GM21447 (cell line): Measurements from ENCODE around the gene SLC39A10.
"Not testable (repeated sequence)": the region's sequence is repeated elsewhere in the genome, so short reads cannot be mapped to it uniquely, and the experiment has no call there.

Experiments used
- ATAC-seq: cut with Tn5 transposase; IDR thresholded peaks from one replicate; pipeline ENCODE4 v1.9.1; 2021; ENCODE audit not compliant: unreplicated experiment

The SLC39A10 gene

DNA sequence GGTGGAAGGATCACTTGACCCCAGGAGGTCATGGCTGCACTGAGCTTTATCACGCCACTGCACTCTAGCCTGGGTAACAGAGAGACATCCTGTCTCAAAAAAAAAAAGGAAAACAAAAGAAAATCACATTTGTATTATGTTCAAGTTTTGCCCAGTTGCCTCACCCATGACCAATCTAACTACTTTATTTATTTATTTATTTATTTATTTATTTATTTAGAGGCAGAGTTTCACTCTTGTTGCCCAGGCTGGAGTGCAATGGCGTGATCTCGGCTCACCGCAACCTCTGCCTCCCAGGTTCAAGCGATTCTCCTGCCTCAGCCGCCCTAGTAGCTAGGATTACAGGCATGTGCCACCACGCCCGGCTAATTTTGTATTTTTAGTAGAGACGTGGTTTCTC is 12.3 kb upstream of the SLC39A10 start:
- not testable (repeated sequence) for ATAC-seq

DNA sequence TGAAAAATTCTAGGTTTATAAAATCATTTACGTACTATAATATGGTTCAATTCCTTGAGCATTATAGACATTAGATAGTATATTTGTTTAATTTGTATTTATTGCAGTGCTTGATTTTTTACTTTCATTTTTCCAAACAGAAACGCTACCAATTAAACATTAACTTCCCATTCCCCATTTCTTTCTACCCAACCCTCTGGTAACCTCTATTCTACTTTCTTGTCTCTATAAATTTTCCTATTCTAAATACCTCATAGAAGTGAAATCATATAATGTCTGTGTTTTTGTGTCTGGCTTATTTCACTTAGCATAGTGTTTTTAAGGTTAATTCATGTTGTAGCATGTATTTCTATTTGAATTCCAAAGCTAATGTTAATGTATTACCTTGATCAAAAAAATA is 11.6 kb upstream of the SLC39A10 start:
- ATAC-seq: no peak

DNA sequence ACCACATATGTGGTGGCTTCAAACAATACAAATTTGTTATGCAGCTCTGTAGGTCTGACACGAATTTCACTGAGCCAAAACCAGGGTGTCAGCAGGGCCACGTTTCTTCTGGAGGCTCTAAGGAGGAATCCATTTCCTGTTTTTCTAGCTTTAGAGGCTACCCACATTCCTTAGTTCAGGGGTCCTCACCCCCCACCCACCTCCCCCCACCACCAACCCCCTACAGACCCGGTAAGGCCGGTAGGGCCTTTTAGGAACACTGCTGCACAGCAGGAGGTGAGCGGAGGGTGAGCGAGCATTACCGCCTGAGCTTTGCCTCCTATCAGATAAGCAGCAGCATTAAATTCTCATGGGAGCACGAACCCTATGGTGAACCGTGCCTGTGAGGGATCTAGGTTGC is 10.6 kb upstream of the SLC39A10 start:
- ATAC-seq: no peak

DNA sequence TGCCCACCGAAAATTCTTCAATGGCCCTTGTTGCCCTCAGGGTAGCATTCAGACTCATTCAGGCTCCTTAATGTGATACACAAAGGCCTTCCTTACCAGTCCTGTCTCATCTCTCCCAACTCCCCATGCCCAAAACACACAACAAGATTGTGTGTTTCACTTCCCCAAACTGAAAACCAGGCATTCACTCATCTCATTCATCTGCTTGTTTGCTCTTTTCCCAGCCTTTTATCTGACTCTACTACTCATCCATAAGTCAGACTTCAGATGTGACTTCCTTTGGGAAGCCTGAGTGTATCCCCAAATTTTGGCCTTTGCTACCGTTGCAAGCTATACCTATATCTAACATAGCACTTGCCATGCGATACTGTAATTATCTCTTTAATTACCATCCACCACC is 9.7 kb upstream of the SLC39A10 start:
- no peak for ATAC-seq

DNA sequence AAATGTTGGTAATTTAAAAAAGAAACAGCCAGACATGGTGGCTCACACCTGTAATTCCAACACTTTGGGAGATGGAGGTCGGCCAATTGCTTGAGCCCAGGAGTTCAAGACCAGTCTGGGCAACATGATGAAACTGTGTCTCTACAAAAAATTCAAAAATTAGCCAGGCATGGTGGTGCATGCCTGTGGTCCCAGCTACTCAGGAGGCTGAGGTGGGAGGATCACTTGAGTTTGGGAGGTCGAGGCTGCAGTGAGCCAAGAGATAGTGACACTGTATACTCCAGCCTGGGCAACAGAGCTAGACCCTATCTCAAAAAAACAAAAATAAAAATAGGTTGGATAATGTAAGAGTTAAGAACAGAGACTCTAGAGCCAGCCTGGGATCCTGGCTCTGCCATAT is 8.7 kb upstream of the SLC39A10 start:
- ATAC-seq: not testable (repeated sequence)

DNA sequence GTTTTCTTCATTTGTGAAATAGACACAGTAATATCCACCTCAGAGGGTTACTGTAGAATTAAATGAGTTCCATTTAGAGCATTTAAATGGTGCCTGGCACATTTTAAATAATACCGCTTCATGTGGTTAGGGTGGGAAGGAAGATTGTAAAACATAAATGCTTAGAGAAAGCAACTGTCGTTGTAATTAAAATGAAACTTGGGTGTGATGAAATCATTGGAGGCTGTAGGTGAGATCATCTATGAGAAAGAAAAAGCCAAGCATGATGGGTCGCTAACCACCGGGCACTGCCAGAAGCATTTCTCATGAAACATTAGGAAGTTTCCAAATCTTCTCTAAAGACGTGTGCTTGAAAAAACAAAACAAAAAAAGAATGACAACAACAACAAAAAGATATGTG is 8.2 kb upstream of the SLC39A10 start:
- ATAC-seq: no peak

DNA sequence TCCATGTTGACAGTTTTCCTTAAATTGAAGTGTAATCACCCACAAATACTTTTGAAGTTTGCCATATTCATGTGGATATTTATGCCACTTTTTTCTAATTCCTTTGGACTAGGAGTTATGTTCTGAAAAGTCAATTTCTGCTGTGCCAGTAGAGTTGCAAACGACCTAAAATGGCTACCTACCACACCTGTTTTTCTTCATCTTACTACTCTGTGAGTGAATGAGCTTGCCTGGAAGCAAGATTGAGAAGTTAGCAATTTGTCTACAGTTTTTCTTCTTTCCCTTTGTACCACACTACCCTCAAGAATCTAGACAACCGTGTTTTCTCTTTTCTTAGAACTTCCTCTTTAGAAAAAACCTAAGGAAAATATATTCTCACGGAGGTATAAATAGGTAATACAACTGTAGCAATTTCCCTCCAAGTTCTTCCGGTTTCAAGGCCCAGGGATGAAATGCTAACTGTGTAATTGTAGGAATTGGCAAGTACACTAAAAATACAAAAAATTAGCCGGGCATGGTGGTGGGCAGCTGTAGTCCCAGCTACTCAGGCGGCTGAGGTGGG is 7.3 kb upstream of the SLC39A10 start:
- ATAC-seq: peak; percentile 30

DNA sequence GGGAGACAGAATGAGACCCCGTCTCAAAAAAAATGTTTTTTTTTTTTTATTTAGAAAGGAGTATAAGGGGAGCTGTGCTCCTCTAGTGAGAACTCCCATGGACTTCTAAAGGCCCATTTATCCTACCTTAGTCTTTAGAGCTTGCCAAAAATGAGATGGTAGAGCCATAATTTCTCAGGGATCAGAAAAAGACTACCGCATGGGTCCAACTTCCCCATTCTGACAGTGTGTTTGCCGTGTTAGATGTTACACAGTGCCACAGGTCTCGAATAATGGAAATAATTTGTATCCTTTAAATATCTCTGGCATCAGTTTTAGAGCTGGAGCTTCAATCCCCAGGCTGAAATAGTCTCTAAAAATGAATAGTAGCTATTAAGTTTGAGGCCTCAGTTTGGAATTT is 6.0 kb upstream of the SLC39A10 start:
- ATAC-seq: no peak

DNA sequence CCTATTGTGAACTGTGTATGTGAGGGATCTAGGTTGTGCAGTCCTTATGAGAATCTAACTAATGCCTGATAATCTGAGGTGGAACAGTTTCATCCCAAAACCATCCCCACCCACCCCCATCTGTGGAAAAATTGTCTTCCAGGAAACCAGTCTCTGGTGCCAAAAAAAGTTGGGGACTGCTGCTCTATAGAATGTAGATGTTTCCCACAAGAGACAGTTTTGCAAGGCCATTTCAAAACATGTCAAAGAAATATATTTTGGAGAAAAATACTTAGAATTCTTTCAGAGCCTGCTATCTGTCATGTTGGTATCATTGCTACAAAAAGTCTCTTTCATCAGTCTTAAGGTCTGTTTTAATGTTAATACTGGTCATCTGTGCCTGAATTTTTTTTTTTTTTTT is 4.1 kb upstream of the SLC39A10 start:
- no peak for ATAC-seq

DNA sequence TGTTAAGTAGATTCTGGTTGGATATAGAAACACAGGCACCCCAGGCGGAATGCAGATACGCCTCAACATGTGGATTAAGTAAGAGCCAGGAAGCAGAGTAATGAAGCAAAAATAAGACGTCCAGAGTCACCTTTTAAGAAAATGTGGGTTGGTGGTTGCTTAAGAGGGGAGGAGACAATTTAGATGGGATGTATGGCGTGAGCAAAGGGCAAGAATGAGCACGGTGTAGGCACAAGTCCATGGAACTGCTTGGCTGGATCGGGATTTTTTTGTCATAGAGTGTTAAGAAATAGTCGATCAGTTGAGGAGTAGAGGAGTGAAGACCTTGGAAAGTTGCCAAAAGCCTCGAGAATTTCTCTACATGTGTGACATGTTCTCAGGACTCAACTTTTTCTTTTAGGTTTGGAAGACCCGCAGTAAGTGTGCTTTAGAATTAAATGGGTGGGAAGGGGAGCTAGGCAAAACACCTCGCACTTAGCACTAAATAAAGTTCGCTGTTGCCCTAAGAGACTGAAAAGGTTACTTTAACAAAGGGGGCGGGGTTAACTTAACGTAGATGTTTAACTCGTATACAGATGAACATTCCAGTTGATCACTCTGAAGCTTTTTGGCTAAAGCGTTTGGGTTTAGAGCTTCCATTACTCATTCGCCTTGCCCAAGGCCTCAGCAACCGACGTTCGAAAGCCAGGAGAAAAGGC is 716 bp upstream of the SLC39A10 start:
- peak; percentile 26 for ATAC-seq

DNA sequence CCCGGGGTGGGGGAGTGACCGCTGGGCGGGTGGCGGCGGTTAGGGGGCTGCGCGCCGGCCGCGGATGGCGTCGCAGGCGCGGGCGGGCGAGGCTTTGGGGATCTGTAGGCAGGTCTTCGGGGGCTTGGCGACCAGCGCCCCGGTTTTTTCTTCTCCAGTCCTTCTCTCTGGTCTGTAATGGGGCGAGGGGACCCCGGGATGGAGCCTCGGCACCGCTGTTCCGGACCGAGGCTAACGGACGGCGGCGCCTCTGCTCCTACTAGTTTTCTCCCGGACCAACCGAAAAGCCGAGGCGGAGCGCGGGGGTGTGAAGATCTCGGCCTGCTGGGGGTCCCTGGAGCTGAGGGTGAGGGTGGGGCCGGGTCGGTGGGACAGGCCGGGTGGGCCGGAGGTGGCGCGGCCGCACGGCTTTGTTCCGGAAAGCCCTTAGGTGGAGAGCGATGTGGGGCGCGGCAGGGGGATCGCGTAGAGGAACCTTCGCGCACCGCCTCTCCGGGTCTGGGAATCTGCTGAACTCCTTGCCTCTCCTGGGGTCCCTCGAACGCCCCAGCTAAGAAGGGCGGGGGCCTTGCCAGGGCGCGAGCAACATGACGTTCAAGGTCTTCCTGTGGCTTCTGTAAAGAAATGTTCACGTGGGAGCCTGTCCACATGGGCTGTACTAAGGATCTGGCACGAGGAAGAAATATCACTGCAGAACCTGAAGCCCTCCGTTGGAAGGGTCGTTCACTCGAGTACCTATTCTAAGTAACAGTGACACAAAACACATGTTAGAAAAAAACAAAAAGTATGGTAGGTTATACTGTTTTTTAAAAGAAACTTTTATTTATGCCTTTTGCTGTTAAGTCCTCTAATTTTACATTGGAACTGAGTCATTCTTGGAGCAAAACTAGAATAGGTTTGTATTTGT is 861 bp downstream of the SLC39A10 start:
- ATAC-seq: peak; percentile 31

DNA sequence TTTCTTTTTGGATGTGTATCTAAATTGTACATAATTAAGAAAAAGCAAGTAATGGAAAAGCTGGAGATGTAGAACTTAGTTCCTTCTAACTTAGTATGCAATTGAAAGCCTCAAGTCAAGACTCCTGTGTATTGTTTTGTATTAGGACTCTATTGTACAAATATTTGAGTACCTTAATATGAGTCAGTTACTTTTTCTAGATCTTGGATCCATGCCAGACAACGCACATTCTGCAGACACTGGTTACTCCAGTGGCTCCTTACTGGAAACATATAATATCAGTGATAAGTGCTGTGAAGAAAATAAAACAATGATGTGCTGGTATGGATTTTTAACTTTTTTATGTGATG is 1.5 kb downstream of the SLC39A10 start:
- ATAC-seq: no peak

DNA sequence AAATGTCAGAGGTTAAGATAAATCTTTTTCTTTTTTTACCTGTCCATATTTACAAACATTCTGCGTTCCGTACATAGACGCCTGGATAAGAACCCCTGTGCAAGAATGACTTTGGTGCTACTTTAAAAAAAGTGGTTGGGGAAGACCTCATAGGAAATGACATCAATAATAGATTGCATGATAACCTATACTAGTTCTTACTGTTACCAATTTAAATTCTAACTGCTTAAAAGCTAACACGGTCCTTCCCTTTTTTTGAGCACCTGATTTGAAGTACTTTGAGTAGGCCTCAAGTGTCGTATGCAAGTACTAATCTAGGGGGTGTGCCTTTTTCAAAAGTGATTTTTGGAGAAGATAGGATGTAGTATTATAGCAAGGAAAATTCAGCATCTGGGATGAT is 2.1 kb downstream of the SLC39A10 start:
- ATAC-seq: no peak

DNA sequence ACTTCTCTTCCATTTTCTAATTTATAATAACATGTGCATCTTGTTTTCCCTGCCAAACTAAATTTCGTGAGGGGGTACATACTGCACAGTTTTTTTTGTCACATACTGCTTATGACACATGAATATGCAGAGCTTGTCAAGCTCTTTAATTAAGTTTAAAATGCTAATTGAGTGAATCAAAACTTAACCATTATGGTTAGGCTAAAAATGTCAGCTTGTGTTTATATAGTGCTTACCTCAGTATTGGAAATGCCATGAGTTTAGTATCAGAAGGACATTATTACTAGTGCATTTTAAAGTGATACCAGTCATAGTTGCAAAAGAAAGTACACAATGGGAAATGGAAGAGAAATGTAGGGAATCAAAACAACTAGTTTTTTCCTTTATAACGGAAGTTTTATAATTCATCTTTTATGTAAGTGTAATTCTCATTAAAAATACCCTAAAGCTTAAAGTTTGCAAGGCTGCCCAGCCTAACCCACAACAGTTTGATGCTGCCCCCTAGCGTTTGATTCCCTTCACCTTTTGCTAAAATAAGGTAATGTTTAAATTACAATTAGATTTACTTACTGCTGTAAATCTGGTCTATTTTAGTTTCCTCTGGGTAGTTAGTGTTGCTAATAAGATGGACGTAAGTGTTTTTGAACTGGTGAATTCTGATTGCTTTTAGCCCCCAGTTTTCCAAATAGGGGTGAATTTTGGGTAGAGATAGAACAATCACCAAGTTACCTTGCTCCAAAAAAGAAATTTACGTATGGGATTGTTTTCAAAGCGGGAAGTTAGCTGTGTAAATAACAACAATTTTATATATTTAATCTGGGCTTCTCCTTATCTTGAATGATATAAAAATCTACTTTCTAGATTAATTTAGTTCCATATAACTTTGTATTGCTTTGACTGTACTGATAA is 3.2 kb downstream of the SLC39A10 start:
- no peak for ATAC-seq

DNA sequence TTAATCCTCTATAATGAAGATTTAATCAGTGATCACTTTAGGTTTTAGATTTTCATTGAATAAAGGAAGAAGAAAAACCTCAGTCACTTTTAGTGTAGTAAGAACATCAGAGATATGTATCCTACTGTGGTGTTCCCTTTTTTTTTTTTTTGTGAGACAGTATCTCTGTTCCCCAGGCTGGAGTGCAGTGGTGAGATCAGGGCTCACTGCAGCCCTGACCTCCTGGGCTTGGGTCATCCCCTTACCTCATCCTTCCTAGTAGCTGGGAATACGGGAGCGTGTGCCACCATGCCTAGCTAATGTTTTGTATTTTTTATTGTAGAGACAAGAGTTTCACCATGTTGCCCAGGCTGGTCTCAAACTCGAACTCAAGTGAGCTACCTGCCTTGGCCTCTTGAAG is 5.1 kb downstream of the SLC39A10 start:
- ATAC-seq: no peak

DNA sequence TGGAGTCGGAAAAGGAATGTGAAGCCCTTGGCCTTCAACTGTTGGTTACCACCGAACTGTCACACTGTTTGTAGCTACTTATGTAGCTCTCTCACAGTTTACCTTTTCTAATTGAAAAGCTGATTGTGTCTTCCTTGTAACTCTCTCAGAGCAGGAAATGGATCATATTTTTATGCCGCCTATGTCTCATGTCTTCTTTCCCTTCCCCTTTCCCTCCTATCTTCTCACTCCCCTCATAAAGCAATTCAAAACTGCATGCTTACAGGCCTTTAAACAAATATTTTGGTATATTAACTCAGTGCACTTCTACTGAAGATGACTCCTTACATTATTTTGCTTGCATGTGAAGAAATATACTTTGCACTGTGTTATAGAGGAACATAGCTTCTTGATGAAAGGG is 6.0 kb downstream of the SLC39A10 start:
- ATAC-seq: no peak

DNA sequence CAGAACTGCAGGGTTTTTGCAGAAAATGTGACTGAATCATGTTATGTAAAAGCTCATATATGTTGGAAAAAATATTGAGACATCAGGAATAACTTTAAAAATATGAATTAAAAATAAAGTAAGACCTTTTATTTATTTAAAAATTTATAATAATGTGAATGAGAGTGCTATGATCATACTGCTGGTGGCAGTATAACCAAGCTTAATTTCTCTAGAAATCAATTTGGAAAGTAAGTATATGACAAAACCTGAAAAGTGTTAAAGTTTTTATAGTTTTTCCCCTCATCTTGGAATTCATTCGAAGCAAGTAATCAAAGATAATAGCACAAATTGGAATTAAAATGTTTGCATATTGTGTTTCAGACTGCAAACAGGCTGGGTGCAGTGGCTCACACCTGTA is 7.5 kb downstream of the SLC39A10 start:
- no peak for ATAC-seq

DNA sequence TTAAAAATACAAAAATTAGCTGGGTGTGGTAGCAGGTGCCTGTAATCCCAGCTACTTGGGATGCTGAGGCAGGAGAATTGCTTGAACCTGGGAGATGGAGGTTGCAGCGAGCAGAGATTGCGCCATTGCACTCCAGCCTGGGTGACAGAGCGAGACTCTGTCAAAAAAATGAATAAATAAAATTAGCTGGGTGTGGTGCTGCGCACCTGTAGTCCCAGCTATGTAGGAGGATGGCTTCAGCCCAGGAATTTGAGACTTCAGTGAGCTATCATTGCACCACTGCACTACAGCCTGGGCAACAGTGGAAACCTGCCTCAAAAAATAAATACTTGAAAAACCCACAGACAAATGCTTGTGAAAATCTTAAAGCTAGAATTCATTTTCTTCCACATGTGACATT is 8.1 kb downstream of the SLC39A10 start:
- ATAC-seq: not testable (repeated sequence)

DNA sequence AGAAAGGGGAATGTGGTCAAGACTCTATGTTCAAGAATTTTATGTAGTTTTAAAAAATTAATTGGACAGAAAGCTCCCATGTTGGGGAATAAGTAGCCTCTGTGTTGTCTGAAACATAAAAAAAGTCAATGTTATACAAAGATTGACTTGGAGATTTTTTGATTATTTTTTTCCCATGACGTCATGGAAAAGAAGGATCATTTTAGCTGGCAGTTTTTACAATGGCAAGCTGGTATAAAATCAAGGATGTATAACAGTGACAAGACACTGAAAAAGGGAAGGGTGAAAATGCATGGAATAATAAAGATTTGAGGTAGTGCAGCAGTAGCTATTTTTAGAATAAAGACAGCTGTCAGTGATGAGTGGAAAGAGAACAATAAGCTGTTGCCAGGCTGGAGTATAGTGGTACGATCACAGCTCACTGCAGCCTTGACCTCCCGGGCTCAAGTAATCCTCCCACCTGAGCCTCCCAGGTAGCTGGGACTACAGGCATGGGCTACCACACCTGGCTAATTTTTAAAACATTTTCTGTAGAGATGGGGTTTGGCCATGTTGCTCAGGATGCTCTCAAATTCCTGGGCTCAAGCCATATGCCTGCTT is 9.2 kb downstream of the SLC39A10 start:
- ATAC-seq: no peak

DNA sequence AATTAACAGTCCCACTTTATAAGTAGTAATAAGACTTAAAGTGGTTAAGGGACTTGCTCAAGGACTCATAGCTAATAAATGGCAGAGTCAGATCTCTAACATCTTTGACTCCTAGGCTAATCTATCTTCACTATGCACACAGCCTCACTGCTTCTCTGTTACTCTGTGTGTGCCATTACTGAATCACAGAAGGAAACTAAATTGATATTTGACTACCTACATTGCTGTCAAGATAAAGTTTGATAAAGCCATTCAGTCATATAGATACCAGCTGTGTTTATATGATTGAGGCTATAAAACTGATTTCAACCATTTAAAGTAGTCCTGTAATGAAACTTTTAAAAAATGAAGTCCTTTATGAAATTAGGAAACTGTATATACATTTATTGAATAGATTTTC is 10.9 kb downstream of the SLC39A10 start:
- no peak for ATAC-seq

DNA sequence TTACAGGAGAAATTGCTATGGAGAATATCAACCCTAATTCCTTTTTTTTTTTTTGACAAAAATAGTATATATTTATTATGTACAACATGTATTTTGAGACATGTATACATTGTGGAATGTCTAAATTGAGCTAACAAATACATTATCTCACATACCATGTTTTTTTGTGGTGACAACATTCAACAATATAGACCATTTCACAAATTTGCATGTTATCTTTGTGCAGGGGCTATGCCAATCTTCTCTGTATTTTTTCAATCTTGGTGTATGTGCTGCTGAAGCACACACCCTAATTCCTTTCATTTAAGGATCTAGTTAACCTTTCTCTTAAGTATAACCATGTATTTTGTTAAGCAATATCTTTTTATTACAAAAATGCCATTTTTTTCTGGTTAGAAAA is 13.2 kb downstream of the SLC39A10 start:
- ATAC-seq: no peak
